GM12864 (cell line): ENCODE measurements around the gene PDZK1IP1.

Source experiments
- DNase-seq: peaks from one replicate; pipeline ENCODE4 v3.0.0-alpha.2; 2011; ENCODE audit warnings: low read depth
- H3K4me3 ChIP-seq: 2 replicates; pipeline ENCODE4 v1.5.1; 2011; ENCODE audit warnings: mild to moderate bottlenecking, low read depth, low read length, control low read depth
- CTCF ChIP-seq: IDR thresholded peaks from 2 replicates; pipeline ENCODE4 v1.5.1; 2011; ENCODE audit warnings: low read depth, mild to moderate bottlenecking, moderate library complexity, low read length, control low read depth, inconsistent platforms; ENCODE audit errors: missing control alignments

Gene PDZK1IP1

GRCh38 chr1:47223174-47223920, 33.5 kb upstream of the PDZK1IP1 start:
- H3K4me3 ChIP-seq = no peak overlapping the region
- DNase-seq = no peak
- no peak for TF ChIP-seq CTCF

GRCh38 chr1:47222476-47222875, 32.6 kb upstream of the PDZK1IP1 start:
- no peak for DNase-seq
- H3K4me3 ChIP-seq = no peak overlapping the region
- no peak for TF ChIP-seq CTCF

GRCh38 chr1:47219590-47220220, 29.9 kb upstream of the PDZK1IP1 start:
- no peak for DNase-seq
- no peak for TF ChIP-seq CTCF
- H3K4me3 ChIP-seq = no peak overlapping the region

- TF ChIP-seq CTCF = no peak
- no peak overlapping the region for H3K4me3 ChIP-seq
- DNase-seq = no peak
Measured at GRCh38 chr1:47219001-47219400, 29.2 kb upstream of the PDZK1IP1 start.

- no peak for DNase-seq
- no peak for TF ChIP-seq CTCF
- no peak overlapping the region for H3K4me3 ChIP-seq
Measured at GRCh38 chr1:47216278-47217059, 26.6 kb upstream of the PDZK1IP1 start.

- no peak overlapping the region for H3K4me3 ChIP-seq
- no peak for TF ChIP-seq CTCF
- no peak for DNase-seq
Measured at GRCh38 chr1:47215713-47216112, 25.9 kb upstream of the PDZK1IP1 start.
